GM10847 (cell line): ENCODE results near the gene PDHB.

Experiments used
- POLR2A ChIP-seq: IDR thresholded peaks from 2 replicates; pipeline ENCODE4 v1.6.1; 2011; ENCODE audit not compliant: insufficient read length; ENCODE audit errors: extremely low read depth

Gene PDHB

DNA sequence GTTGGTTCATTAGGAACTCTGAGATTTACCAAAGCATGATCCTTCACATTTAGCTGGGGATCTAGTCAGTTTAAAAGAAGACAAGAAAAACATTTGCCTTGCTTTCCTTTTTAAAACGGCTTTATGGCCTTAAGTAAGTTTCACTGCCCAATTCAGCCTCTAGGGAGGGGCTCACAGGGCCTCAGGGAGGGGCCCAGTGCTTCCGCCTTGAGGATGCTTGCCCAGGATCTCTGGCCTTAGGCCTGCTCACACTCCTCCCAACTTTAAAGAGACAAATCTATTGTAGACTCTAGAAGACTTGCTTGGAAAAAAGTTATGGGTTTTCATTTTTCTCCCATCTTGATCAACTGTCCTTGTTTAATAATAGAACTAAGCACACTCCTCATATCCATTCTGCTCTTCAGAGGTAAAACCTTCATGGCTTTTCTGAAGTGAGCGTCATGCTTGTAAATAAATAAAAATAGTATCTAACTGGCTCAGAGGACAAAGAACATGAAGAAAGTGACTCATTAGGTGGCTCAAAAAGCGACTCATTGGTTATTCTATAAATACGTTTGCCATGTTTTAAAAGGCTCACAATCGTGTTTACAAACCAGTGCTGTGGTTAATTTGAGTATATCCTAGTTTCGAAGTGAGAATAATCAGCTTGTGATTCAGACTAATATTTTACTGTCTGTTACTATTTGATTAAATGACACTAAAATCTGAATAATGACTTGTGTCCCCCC lies 13.7 kb downstream of the PDHB start:
- TF ChIP-seq POLR2A = no peak

DNA sequence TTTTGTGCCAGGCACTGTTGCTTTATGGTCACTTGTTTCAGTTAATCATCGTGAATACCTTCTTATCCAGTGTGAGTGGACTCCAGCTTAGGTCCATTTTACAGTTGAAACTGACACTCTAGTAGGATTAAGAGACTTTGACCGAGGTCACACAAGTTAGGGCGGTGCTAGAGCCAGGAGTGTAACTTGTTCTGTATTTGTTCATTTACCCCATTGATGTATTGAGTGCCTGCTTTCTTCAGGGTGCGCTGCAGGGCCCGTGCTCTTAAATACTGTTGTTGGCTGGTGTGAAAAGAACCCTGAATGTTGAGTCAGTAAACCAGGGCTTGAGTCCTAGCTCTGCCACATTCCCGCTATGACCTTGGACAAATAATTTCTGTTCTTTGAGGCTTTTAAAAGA lies 15.4 kb downstream of the PDHB start:
- no peak for TF ChIP-seq POLR2A

DNA sequence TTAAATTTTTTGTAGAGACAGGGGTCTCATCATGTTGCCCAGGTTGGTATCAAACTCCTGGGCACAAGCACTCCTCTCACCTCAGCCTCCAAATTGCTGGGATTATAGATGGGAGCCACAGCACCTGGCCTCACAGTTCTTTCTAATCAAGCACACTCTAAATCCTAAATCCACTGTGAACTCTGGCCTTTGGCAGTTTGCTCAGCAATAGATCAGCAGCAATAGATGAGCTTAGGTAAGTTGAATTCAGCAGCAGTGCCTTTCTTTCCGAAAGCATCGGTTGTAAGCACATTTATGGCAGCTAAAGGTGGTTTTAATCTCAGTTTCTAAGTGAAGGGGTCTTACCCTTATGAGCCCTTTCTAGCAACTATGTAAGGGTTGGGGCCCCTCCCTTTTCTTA lies 16.6 kb downstream of the PDHB start:
- no peak for TF ChIP-seq POLR2A

DNA sequence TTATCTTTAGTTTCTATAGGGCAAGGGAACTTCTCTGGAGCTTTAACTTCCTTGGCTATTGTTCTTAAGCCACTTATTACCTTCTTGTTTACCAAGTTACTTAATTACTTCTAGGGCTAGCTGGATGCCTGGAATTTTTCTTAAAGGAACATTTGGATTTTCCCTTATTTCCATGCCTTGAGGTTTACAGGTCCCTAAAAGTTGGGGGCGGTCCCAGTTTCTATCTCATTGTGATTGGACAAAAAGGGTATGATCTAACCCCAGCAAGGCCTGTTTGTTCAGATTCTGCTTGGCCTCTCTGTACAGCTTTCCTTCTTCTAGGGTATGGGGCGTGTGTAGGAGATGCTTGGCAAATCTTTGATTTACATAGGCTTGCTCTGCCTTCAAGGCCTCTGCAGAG lies 17.4 kb downstream of the PDHB start:
- TF ChIP-seq POLR2A = no peak

DNA sequence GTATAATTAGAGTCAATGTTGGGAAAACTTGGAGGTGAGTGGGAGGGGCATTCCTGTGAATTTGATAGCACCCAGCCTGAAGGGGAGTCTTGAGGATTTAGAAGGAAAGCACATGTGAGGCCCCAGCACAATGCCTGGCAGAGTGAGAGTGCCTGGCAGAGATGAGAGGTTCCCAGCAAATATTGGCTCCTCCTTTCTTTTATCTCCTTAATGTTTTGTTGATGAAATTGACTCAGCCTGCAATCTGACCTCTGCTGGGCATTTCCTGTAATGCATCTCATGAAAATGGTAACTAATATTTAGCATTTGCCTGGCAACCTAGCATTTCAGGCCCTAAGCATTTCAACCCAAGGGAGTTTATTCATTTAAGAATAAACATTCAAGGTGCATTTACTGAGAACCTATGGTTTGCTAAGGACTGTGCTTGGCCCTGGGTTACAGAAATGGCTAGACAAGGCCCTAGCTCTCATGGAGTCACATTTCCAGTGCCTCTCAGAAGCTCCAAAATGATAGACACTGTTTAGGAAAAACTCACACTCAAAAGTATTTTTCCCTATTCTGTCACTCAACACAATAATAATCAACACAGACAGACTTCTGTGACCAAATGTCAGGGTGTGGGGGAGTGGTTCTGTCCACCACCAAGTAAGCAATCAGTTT lies 19.0 kb downstream of the PDHB start:
- no peak for TF ChIP-seq POLR2A

DNA sequence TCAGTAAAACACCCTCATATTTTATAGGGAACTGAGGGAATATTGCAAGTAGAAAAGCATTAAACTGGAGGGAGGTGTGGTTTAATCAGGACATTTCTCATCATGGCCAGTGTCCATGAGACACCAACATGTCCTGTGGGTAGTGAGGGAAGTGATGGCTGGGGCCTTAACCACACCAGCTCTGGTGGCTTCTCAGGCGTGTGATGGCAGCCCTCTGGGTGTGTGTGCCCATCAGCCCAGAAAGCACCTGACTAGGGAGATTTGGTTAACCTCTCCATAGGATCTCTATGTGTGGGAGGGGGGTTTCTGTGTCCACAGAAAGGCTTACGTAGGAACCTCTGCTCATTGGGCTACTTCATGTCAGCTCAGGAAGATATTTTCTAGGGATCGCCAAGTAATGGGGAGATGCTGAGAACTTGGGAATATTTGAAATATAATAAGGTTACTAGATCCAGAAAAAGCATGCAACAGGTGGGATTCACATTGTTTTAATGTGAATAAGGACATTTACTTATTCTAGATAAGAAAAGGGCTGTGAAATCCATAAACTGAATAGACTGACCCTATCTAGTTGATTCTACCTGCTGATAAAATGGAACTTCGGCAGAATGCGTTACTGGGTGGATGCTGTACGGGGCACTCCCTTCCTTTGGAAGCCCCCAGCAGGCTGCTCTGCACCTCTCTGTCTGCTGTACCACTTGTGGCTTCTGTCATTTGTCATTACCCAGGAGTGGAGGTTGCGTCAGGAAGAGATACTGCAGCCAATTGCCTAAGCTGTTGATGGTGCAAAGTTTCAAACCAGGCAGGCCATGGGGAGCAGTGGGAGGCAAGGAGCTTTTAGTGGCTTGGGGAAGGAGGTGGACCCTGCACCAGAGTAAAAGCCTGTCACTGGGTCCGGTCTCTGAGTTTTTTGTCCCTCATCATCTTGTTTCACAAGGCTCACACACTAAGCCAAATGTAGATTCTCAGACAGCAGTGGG lies 21.5 kb downstream of the PDHB start:
- TF ChIP-seq POLR2A = no peak

DNA sequence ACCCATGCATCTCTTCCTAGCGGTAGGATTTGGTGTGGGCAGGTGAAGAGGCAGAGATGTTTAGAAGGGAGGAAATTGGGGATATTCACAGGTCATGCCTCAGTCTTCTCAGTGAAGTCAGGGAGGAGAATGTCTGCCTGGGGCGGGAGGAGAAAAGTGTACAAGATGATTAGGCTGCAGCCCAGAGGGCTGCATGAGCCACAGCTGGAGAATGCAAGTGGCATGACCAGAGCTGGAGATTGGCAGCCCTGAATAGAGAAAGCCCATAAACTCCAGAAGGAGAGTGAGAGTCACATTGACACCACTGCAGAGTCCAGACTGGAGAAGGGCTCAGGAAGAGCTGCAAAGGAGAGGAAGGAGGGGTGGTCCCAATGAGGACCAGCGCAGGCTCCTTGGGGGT lies 22.6 kb downstream of the PDHB start:
- TF ChIP-seq POLR2A = no peak

DNA sequence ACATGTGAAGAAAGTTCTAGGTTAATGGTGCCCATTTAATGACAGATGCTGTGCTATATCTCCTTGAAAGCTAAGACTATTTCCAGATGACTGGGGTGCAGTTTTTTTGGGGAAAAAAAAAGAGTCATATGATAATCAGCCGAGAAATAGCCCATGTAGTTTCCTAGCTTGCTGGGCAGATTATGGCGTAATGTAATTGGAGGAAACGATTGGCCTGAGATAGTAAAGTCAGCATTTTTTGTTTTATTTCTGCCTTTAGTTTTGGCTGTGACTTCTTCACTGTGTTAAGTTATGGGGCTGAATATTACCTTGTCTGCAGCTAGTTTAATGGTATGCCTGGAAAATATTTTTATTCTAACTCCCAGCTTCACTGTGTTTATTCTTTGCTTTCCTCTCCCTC lies 24.0 kb downstream of the PDHB start:
- TF ChIP-seq POLR2A = no peak

DNA sequence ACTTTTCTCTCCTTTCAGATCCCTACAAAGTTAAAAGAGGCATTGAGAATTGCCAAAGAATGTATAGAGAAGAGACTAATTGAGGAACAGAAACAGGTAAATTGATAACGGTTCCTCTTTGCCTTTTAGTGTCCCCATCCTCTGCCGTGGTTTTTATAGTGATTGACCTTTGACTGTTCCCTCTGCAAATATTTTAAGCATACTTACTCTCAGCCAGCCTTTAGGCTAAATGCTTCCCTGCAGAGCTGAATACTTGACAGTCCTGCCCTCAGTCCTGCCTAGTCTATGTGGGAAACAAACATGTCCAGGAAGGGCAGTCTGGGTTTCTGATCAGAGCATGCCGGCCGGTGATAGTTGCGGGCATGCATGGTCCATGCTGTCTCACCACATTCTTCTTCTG lies 24.7 kb downstream of the PDHB start:
- TF ChIP-seq POLR2A = no peak

DNA sequence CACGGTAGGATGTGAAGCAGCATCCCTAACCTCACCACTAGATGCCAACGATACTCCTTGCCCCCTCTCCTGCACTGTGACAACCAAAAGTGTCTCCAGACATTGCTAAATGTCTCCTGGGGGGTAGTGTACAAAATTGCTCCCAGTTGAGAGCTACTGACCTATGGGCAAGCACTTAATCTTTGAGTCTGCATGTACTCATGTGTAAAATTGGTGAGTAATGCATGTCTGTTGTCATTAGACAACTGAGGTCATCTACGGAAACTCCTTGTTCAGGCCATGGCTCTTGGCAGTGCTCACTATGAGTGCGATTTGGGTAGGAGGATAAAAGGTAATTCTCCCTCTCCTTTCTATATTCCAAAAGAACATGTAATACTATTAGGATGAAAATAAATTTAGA lies 29.2 kb downstream of the PDHB start:
- no peak for TF ChIP-seq POLR2A

DNA sequence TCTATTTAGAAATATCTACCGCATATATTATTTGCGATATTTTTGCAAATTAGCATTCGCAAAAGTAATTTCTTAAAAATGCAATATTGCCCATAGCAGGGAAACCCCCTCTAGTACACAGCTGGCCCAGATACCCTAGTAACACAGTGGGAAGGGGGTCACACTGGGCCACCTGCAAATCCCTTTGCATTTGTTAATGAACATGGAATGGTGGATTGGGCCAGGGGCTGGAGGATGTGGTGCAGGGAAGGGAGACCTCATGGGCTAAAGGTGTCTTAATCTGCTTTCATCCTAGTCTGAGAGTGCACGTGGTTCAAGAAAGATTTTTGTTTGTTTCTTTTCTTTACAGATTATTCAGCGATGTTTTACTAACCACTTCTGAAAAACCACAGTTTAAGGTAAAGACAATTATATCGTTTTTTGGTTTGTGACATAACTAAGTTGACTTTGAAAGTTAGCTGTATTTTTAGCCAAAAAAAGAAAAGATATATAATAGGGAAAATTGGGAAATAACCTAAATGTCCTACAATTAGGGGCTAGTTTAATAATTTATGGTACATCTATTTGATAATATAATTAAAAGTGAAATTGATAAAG lies 30.0 kb downstream of the PDHB start:
- TF ChIP-seq POLR2A = no peak

DNA sequence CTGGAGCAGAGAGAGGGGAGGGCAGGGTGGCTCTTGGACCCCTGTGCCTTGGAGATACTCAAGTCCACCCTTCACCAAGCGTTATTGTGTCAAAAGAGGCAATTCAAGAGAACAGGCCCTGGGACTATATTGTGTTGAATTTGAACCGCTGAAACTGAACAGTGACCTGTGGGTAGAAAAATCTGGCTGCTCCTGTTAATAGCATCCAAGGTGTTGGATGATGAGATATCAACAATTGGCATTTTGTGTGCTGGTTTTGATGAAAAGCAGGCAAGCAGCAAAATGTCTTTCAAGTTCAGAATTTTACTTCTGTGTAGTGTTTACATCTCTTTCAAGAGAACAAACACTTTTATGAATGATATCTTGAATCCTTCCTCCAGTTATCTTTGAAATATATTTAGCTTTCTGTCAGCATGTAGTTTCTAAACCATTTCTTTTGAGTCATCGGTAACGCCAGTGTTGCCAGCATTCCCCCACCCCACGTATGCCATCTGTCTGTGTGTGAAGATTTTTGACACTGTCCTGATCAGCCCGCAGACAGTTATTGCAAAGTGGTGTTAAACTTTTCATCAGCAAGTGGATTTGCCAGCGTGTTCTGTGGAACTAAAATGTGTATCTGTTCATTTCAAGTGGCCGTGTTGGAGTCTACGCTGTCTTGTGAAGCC lies 34.8 kb downstream of the PDHB start:
- TF ChIP-seq POLR2A = no peak

DNA sequence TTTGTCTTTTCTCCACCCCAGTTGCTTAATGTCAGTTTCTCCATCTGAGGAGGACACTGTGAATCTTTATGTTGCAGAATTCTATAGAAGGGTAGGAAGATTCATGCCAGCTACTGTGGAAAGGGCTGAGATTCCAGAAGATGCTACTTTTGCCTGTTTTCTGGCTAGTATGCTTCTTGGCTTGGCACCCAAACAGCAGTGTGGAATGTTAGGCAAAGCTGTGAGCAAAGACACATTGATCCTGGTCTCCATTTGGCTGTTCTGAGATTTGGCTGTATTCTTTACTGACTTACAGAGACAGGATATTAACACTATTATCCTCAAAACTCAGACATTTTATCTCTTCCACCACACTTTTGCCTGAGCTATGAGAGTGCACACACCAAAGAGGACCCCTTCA lies 39.3 kb downstream of the PDHB start:
- TF ChIP-seq POLR2A = no peak

DNA sequence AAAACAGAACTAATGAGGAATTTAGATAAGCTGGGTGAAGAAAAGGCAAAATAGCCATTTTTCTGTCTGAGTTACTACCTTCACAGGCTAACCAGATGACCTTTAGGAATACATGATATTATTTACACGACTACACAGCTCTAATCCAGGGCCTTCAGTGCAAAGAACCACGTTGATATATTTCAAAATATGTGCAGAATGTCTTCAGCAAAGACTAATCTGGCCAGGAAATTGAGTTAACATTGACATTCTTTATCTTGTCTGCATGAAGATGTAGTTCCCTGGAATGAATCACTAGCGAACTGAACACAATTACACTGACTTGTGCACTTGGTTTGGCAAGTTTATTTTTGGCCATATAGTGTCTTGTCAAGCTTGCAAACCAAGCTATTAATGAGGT lies 41.5 kb downstream of the PDHB start:
- TF ChIP-seq POLR2A = no peak
